ENCODE results near the gene KSR1. TPM values are rescaled to one million over a fixed set of nuclear protein-coding genes. Genes with fewer than 3 reads are reported as not detected.

Gene KSR1
- total RNA-seq, 4 donors from 2014 or later = 21.9 to 34.1 (median 29.0) TPM

GRCh38 chr17:27647765-27648164, 191.5 kb downstream of the KSR1 start:
- TF ChIP-seq CTCF (IDR thresholded peaks at IDR 0.05; ENCODE audit: low read depth) = no peak

- TF ChIP-seq CTCF (IDR thresholded peaks at IDR 0.05; ENCODE audit: low read depth) = no peak
Measured at GRCh38 chr17:27649929-27650328, 193.7 kb downstream of the KSR1 start.

- TF ChIP-seq CTCF (IDR thresholded peaks at IDR 0.05; ENCODE audit: low read depth) = no peak
Measured at GRCh38 chr17:27650836-27651235, 194.6 kb downstream of the KSR1 start.

- TF ChIP-seq CTCF (IDR thresholded peaks at IDR 0.05; ENCODE audit: low read depth) = no peak
Measured at GRCh38 chr17:27651411-27652345, 195.4 kb downstream of the KSR1 start.

- no peak for TF ChIP-seq CTCF (IDR thresholded peaks at IDR 0.05; ENCODE audit: low read depth)
Measured at GRCh38 chr17:27654136-27654535, 197.9 kb downstream of the KSR1 start.

GRCh38 chr17:27654654-27655524, 198.6 kb downstream of the KSR1 start:
- no peak for TF ChIP-seq CTCF (IDR thresholded peaks at IDR 0.05; ENCODE audit: low read depth)

- no peak for TF ChIP-seq CTCF (IDR thresholded peaks at IDR 0.05; ENCODE audit: low read depth)
Measured at GRCh38 chr17:27657620-27658019, 201.4 kb downstream of the KSR1 start.
